IMR-90 (cell line): Measurements from ENCODE around the gene PACSIN2. TPM values are rescaled to one million over a fixed set of nuclear protein-coding genes. Genes with fewer than 3 reads are reported as not detected.
A peak's percentile ranks its signal among the peaks of the same experiment; 100 is the strongest.

Source experiments
- ATAC-seq: fragments of 200-7000 bp; cut with Tn5 transposase; 2 replicates; pipeline ENCODE4 v1.9.1; 2020; ENCODE audit warnings: low read depth, mild to moderate bottlenecking, moderate library complexity
- BruUV-seq: library from RNA; stranded (reverse); fragments of 400-500 nt; replicated peaks from 2 replicates; lab custom pipeline; 2021; lab: Mats Ljungman, UMichigan
- CTCF ChIA-PET: fragments of 300-600 bp; formaldehyde crosslinking; extraction: SDS; loops from one replicate; lab custom pipeline; 2021; ENCODE audit warnings: antibody characterized with exemption; lab: Yijun Ruan, JAX
- POLR2A ChIA-PET: fragments of 300-600 bp; sonication (Branson Sonifier 250); formaldehyde crosslinking; loops from one replicate; lab custom pipeline; 2022; ENCODE audit warnings: antibody characterized with exemption; ENCODE audit not compliant: unreplicated experiment; lab: Charles Lee
- DNase-seq: peaks from one replicate; pipeline ENCODE4 v3.0.0; 2013
- H2AFZ ChIP-seq: replicated peaks from 2 replicates; pipeline ENCODE3; 2013; ENCODE audit warnings: low read length, mild to moderate bottlenecking; ENCODE audit not compliant: poor library complexity
- H2AK5ac ChIP-seq: 2 replicates; pipeline ENCODE4 v1.6.1; 2013; ENCODE audit warnings: low read depth, low read length, inconsistent platforms
- H2AK9ac ChIP-seq: replicated peaks from 2 replicates; pipeline ENCODE3; 2013; ENCODE audit warnings: mild to moderate bottlenecking, low read depth, low read length, moderate library complexity; ENCODE audit not compliant: poor library complexity
- H2BK120ac ChIP-seq: 2 replicates; pipeline ENCODE4 v1.6.1; 2013; ENCODE audit warnings: low read depth, low read length, inconsistent platforms
- H2BK15ac ChIP-seq: 3 replicates; pipeline ENCODE4 v1.6.1; 2013; ENCODE audit warnings: low read depth, low read length, inconsistent platforms
- H2BK20ac ChIP-seq: 2 replicates; pipeline ENCODE4 v1.6.1; 2013; ENCODE audit warnings: low read depth, mild to moderate bottlenecking, inconsistent platforms, low read length, moderate library complexity
- H2BK5ac ChIP-seq: 2 replicates; pipeline ENCODE4 v1.6.1; 2013; ENCODE audit warnings: mild to moderate bottlenecking, low read depth, low read length, inconsistent platforms; ENCODE audit not compliant: poor library complexity, severe bottlenecking
- H3K14ac ChIP-seq: replicated peaks from 2 replicates; pipeline ENCODE4 v1.6.1; 2013; ENCODE audit warnings: low read depth, low read length, inconsistent platforms
- H3K18ac ChIP-seq: 2 replicates; pipeline ENCODE4 v1.6.1; 2013; ENCODE audit warnings: low read depth, low read length, control low read depth
- H3K23ac ChIP-seq: 2 replicates; pipeline ENCODE4 v1.6.1; 2013; ENCODE audit warnings: low read depth, low read length, inconsistent platforms
- H3K27ac ChIP-seq: 2 replicates; pipeline ENCODE4 v1.5.1; 2013; ENCODE audit warnings: mild to moderate bottlenecking, control low read depth, low read length; ENCODE audit not compliant: insufficient read depth
- H3K27me3 ChIP-seq: 2 replicates; pipeline ENCODE4 v1.6.1; 2013; ENCODE audit warnings: low read length; ENCODE audit not compliant: control insufficient read depth, insufficient read depth
- H3K36me3 ChIP-seq: 2 replicates; pipeline ENCODE4 v1.6.1; 2013; ENCODE audit warnings: low read length, mixed read lengths; ENCODE audit not compliant: control insufficient read depth, insufficient read depth
- H3K4ac ChIP-seq: 2 replicates; pipeline ENCODE4 v1.6.1; 2013; ENCODE audit warnings: low read depth, low read length, inconsistent platforms
- H3K4me1 ChIP-seq: 2 replicates; pipeline ENCODE4 v1.6.1; 2013; ENCODE audit warnings: low read length, mixed read lengths; ENCODE audit not compliant: control insufficient read depth, insufficient read depth
- H3K4me2 ChIP-seq: 2 replicates; pipeline ENCODE4 v1.6.1; 2013; ENCODE audit warnings: low read depth, mild to moderate bottlenecking, control low read depth, low read length, moderate library complexity
- H3K4me3 ChIP-seq: 2 replicates; pipeline ENCODE4 v1.5.1; 2013; ENCODE audit warnings: low read depth, mild to moderate bottlenecking, control low read depth, low read length, moderate library complexity; ENCODE audit not compliant: insufficient read depth
- H3K56ac ChIP-seq: 2 replicates; pipeline ENCODE4 v1.6.1; 2013; ENCODE audit warnings: low read length, inconsistent platforms; ENCODE audit not compliant: insufficient read depth; ENCODE audit errors: extremely low read depth
- H3K79me1 ChIP-seq, 2 experiments: 2 replicates each; pipeline ENCODE4 v1.6.1; 2013; ENCODE audit warnings: low read length in 2 of 2, inconsistent platforms in 1 of 2, low read depth in 1 of 2
- H3K9ac ChIP-seq: 2 replicates; pipeline ENCODE4 v1.6.1; 2013; ENCODE audit warnings: low read depth, low read length, control low read depth
- H3K9me1 ChIP-seq: 2 replicates; pipeline ENCODE4 v1.6.1; 2013; ENCODE audit warnings: low read length, inconsistent platforms; ENCODE audit not compliant: insufficient read depth
- H3K9me3 ChIP-seq: 2 replicates; pipeline ENCODE4 v1.6.1; 2013; ENCODE audit warnings: low read length; ENCODE audit not compliant: control insufficient read depth, insufficient read depth
- H4K20me1 ChIP-seq: 2 replicates; pipeline ENCODE4 v1.6.1; 2013; ENCODE audit warnings: low read length, inconsistent platforms; ENCODE audit not compliant: insufficient read depth
- H4K5ac ChIP-seq: 2 replicates; pipeline ENCODE4 v1.6.1; 2013; ENCODE audit warnings: mild to moderate bottlenecking, low read depth, low read length, control low read depth
- H4K8ac ChIP-seq, 2 experiments: 2 replicates each; pipeline ENCODE4 v1.6.1; 2013; ENCODE audit warnings: low read depth in 2 of 2, low read length in 2 of 2, control low read depth in 1 of 2, inconsistent platforms in 1 of 2
- H4K91ac ChIP-seq: 2 replicates; pipeline ENCODE4 v1.6.1; 2013; ENCODE audit warnings: low read depth, low read length, inconsistent platforms; ENCODE audit not compliant: insufficient read depth
- FOS ChIP-seq: fragments of 150-350 bp; IDR thresholded peaks from 2 replicates; pipeline ENCODE4 v1.6.1; 2016; ENCODE audit warnings: low read depth, low read length
- MAZ ChIP-seq: IDR thresholded peaks from 2 replicates; pipeline ENCODE4 v1.6.1; 2012; ENCODE audit warnings: low read depth, mild to moderate bottlenecking, low read length, improper control_type of control experiment, moderate library complexity, borderline replicate concordance
- RCOR1 ChIP-seq: IDR thresholded peaks from 2 replicates; pipeline ENCODE4 v1.6.1; 2012; ENCODE audit warnings: mild to moderate bottlenecking, low read length, improper control_type of control experiment; ENCODE audit not compliant: insufficient replicate concordance
- USF2 ChIP-seq: fragments of 150-350 bp; IDR thresholded peaks from 2 replicates; pipeline ENCODE4 v1.6.1; 2017; ENCODE audit warnings: mild to moderate bottlenecking, antibody characterized with exemption, low read length, low read depth
- WGBS, 2 experiments: methylation state at CpG; one replicate each; pipeline versions ENCODE4 v1.1.5 to v1.1.7; 2013; ENCODE audit warnings: missing lambda C conversion rate in 2 of 2; ENCODE audit not compliant: insufficient read length in 1 of 2; ENCODE audit errors: extremely low coverage in 2 of 2; 5-methylcytosine and 5-hydroxymethylcytosine counted together
- dilution Hi-C: fragments of 300-500 bp; cut with HindIII; formaldehyde crosslinking; loops from one replicate; pipeline ENCODE4 v1.14.3; 2018; ENCODE audit warnings: low sequenced_read_pairs; ENCODE audit not compliant: unreplicated experiment
- in situ Hi-C: fragments of 300-500 bp; cut with MboI; formaldehyde crosslinking; loops from 3 replicates; pipeline ENCODE4 v1.14.3; 2019; ENCODE audit warnings: low sequenced_read_pairs, inconsistent platforms, mixed read lengths
- intact Hi-C: fragments of 100-400 bp; cut with micrococcal nuclease; formaldehyde crosslinking; loops from 2 replicates; pipeline ENCODE4 v1.10.0; 2022
- polyA plus RNA-seq, 3 experiments: library from polyadenylated mRNA; depleted of rRNA; stranded (reverse); fragments of >200 nt; gene quantifications; 2 replicates each; pipeline ENCODE4 v1.2.3, GENCODE V29; 2012; ENCODE audit warnings: low replicate concordance in 1 of 3
- total RNA-seq: library from RNA; depleted of rRNA; stranded (reverse); fragments of >200 nt; gene quantifications from 2 replicates; pipeline ENCODE4 v1.2.3, GENCODE V29; 2012
- TF ChIP-seq, protein P1 (sequence below): fragments of 150-350 bp; IDR thresholded peaks from 2 replicates; pipeline ENCODE4 v1.6.1; 2016; ENCODE audit warnings: low read depth, mild to moderate bottlenecking, low read length, moderate library complexity, borderline replicate concordance

PACSIN2 gene
- total and polyA plus RNA-seq, 2 of the 4 experiments (the other 2 are of a cell fraction) = 85.0 to 118 TPM

DNA sequence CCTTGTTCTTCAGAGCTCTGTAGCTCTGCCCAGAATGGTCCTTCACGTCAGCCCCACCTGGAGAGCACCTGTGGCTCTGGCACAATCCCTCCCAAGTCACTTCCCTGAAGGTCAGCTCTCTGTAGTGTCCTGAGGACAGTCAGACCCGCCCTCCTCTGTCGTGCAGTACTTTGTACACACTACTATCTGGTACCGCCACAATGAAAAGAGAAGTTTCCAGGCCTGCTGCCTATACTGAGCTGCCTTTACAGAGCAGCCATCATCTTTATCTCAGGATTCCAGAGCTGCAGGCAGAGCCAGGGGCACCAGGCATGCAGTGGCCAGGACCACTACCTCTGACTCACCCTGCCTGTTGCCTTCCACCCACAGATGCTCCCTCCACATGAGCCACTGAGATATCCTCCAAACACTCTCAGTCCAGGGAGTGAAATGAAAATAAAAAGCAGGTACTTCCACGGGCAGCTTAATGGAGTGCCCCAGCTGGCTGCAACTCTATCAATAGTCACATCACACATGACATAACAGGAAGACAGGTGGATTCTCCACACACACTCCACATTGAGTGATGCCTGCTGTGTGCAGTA lies 7.3 kb downstream of the PACSIN2 start:
- Histone ChIP-seq H4K8ac (peak overlapping the region in 1 of 2 experiments; percentile 24; a peak in 1 of 4 replicates), H3K4me1 (peaks cover 32% of the 10 kb centered on the region), H2AFZ (no peak overlapping the region), H2BK20ac (no peak overlapping the region), H2AK5ac (peak overlapping the region; percentile 9; the same call in 1 of the 2 replicates), H3K4ac (peak overlapping the region; percentile 37; the same call in 1 of the 2 replicates), H3K56ac (no peak overlapping the region), H2BK15ac (peak overlapping the region; percentile 24; the same call in 1 of the 3 replicates), H3K9me1 (peaks cover 29% of the 10 kb centered on the region), H3K27ac (no peak overlapping the region), H3K23ac (peak overlapping the region; percentile 23; the same call in 1 of the 2 replicates), H3K9ac (no peak overlapping the region), H3K18ac (no peak overlapping the region), H3K36me3 (no peaks in the 10 kb centered on the region), H4K5ac (0 out of 2 replicates have a peak overlapping the region, but pooled peaks have one; percentile 11), H2AK9ac (no peak overlapping the region), H3K4me3 (no peak overlapping the region), H4K20me1 (peaks cover 47% of the 10 kb centered on the region), H4K91ac (0 out of 2 replicates have a peak overlapping the region, but pooled peaks have one; percentile 49), H3K4me2 (0 out of 2 replicates have a peak overlapping the region, but pooled peaks have one; percentile 57), H3K9me3 (no peaks in the 10 kb centered on the region), H2BK120ac (0 out of 2 replicates have a peak overlapping the region, but pooled peaks have one; percentile 30), H3K79me1 (peaks cover 10 to 73% of the 10 kb centered on the region in 2 experiments), H3K14ac (0 out of 2 replicates have a peak overlapping the region, but pooled peaks have one; percentile 44), H2BK5ac (peak overlapping the region; percentile 21), H3K27me3 (no peaks in the 10 kb centered on the region)
- TF ChIP-seq, protein P1, sequence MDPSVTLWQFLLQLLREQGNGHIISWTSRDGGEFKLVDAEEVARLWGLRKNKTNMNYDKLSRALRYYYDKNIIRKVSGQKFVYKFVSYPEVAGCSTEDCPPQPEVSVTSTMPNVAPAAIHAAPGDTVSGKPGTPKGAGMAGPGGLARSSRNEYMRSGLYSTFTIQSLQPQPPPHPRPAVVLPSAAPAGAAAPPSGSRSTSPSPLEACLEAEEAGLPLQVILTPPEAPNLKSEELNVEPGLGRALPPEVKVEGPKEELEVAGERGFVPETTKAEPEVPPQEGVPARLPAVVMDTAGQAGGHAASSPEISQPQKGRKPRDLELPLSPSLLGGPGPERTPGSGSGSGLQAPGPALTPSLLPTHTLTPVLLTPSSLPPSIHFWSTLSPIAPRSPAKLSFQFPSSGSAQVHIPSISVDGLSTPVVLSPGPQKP = no peak
- peak; percentile 9; the same call in 1 of the 2 replicates for TF ChIP-seq USF2
- TF ChIP-seq FOS = no peak; the same call in 1 of the 2 replicates
- TF ChIP-seq MAZ = no peak
- TF ChIP-seq RCOR1 = no peak
- ChIA-PET CTCF (no interaction called here), POLR2A (interaction anchor here (1.3 kb wide), 1 partner anchor 13 kb away, joined by 3 read pairs; no protein-coding TSS in a partner anchor)
- ATAC-seq (peak; percentile 71), DNase-seq (peak; percentile 75)
- in situ Hi-C loops (no loop called here), intact Hi-C loops (no loop called here), dilution Hi-C loops (no loop called here)
- WGBS, 2 experiments = 87% methylated on average over 4 of the region's 5 CpGs; no CpG with 5 or more reads in 1 of the 2 experiments
- no TSS peak for BruUV-seq
